K562 (cell line): Measurements from ENCODE around the gene AFF2. TPM values are rescaled to one million over a fixed set of nuclear protein-coding genes. Genes with fewer than 3 reads are reported as not detected.

ENCODE experiments used
- ATAC-seq: fragments of 200-7000 bp; cut with Tn5 transposase; 3 replicates; pipeline ENCODE4 v1.9.1; 2020; ENCODE audit warnings: moderate library complexity
- BruUV-seq: library from RNA; stranded (reverse); fragments of 400-500 nt; replicated peaks from 2 replicates; lab custom pipeline; 2021; lab: Mats Ljungman, UMichigan
- CTCF ChIA-PET: fragments of 300-600 bp; formaldehyde crosslinking; extraction: SDS; loops from one replicate; lab custom pipeline; 2021; ENCODE audit warnings: low intra/inter-chr PET ratio; lab: Yijun Ruan, JAX
- POLR2A ChIA-PET: fragments of 300-600, 350-650 bp; sonication (Branson Sonifier 250); formaldehyde crosslinking; extraction: SDS; loops from one replicate; lab custom pipeline; 2021; ENCODE audit warnings: antibody characterized with exemption, inconsistent platforms; lab: Yijun Ruan, JAX
- DNase-seq, 4 experiments: peaks; one replicate each; pipeline versions ENCODE4 v3.0.0 to v3.0.0-alpha.2; 2011 to 2018; ENCODE audit warnings: low spot score in 3 of 4, mixed read lengths in 3 of 4; ENCODE audit errors: extremely low read depth in 1 of 4
- FAIRE-seq: peaks from 2 replicates; lab custom pipeline; 2011; peaks lifted over from hg19 to GRCh38; lab: Jason Lieb, UNC
- H2AFZ ChIP-seq: 2 replicates; pipeline ENCODE4 v1.6.0; 2011; ENCODE audit warnings: low read depth, low read length, control low read depth, inconsistent platforms
- H3K27ac ChIP-seq: fragments of 200-600 bp; 3 replicates; pipeline ENCODE4 v1.8.0; 2011; ENCODE audit warnings: low read depth, mild to moderate bottlenecking, control low read depth, inconsistent platforms, low read length, moderate library complexity, mixed read lengths; ENCODE audit errors: extremely low read depth
- H3K27me3 ChIP-seq, 2 experiments: fragments of 300-600 bp in 1 of 2; 2 replicates in 1 of 2; 3 replicates in 1 of 2; pipeline versions ENCODE4 v1.6.0 to v1.8.0; 2011; ENCODE audit warnings: inconsistent platforms in 2 of 2, low read length in 2 of 2, mild to moderate bottlenecking in 1 of 2, mixed read lengths in 1 of 2, moderate library complexity in 1 of 2; ENCODE audit not compliant: control insufficient read depth in 2 of 2, insufficient read depth in 2 of 2
- H3K36me3 ChIP-seq: fragments of 300-600 bp; 3 replicates; pipeline ENCODE4 v1.8.0; 2011; ENCODE audit warnings: mild to moderate bottlenecking, low read length, inconsistent platforms; ENCODE audit not compliant: control insufficient read depth, insufficient read depth
- H3K4me1 ChIP-seq, 2 experiments: fragments of 200-600 bp in 1 of 2; replicated peaks in 1 of 2; 2 replicates in 1 of 2; 3 replicates in 1 of 2; pipeline versions ENCODE4 v1.5.1 to v1.8.0; 2011; ENCODE audit warnings: inconsistent platforms in 2 of 2, low read length in 2 of 2, mild to moderate bottlenecking in 1 of 2, mixed read lengths in 1 of 2, moderate library complexity in 1 of 2; ENCODE audit not compliant: control insufficient read depth in 2 of 2, insufficient read depth in 2 of 2
- H3K4me2 ChIP-seq: 2 replicates; pipeline ENCODE4 v1.6.1; 2011; ENCODE audit warnings: low read length, control low read depth, inconsistent platforms, mixed read lengths; ENCODE audit not compliant: insufficient read depth
- H3K4me3 ChIP-seq: fragments of 200-600 bp; sonication (generic), shearing (Covaris generic); 2 replicates; pipeline ENCODE4 v1.5.1; 2016; ENCODE audit warnings: control low read depth, inconsistent platforms
- H3K79me2 ChIP-seq: fragments of 200-600 bp; 3 replicates; pipeline ENCODE4 v1.8.0; 2011; ENCODE audit warnings: low read length, inconsistent platforms; ENCODE audit not compliant: control insufficient read depth, insufficient read depth
- H3K9ac ChIP-seq, 2 experiments: 2 replicates each; pipeline versions ENCODE4 v1.6.0 to v1.6.1; 2011; ENCODE audit warnings: low read depth in 2 of 2, low read length in 2 of 2, control low read depth in 1 of 2, inconsistent platforms in 1 of 2, mild to moderate bottlenecking in 1 of 2, mixed read lengths in 1 of 2; ENCODE audit not compliant: insufficient read depth in 1 of 2
- H3K9me1 ChIP-seq: one replicate; pipeline ENCODE4 v1.6.0; 2011; ENCODE audit warnings: inconsistent platforms, mild to moderate bottlenecking, low read length, moderate library complexity; ENCODE audit not compliant: control insufficient read depth, insufficient read depth
- H3K9me3 ChIP-seq: replicated peaks from 2 replicates; pipeline ENCODE4 v1.5.1; 2011; ENCODE audit warnings: low read depth, low read length, inconsistent platforms; ENCODE audit not compliant: control insufficient read depth, insufficient read depth
- H4K20me1 ChIP-seq: replicated peaks from 2 replicates; pipeline ENCODE4 v1.6.1; 2011; ENCODE audit warnings: low read length, inconsistent platforms, mixed read lengths; ENCODE audit not compliant: control insufficient read depth, insufficient read depth
- CREBBP ChIP-seq: IDR thresholded peaks from one replicate; pipeline ENCODE4 v1.6.1; 2012; ENCODE audit warnings: low read depth, mild to moderate bottlenecking, control low read depth, inconsistent platforms, low read length
- GABPB2 ChIP-seq: fragments of 250-450 bp; sonication (Bioruptor Pico); conservative IDR thresholded peaks from 2 replicates; pipeline ENCODE4 v1.5.1; 2021; ENCODE audit warnings: mild to moderate bottlenecking
- GTF2E2 ChIP-seq: fragments of 200-800 bp; sonication (Bioruptor generic); IDR thresholded peaks from 2 replicates; pipeline ENCODE4 v1.6.1; 2016; ENCODE audit warnings: missing genetic modification characterization, missing compliant biosample characterization
- PHF21A ChIP-seq: fragments of 450-650 bp; IDR thresholded peaks from 2 replicates; pipeline ENCODE4 v1.6.1; 2017; ENCODE audit warnings: low read depth, borderline replicate concordance
- POLR2A ChIP-seq: fragments of 450-650 bp; conservative IDR thresholded peaks from 2 replicates; pipeline ENCODE4 v1.6.1; 2016
- SIN3A ChIP-seq, 2 experiments: fragments of 150-350 bp in 1 of 2; IDR thresholded peaks; 2 replicates each; pipeline ENCODE4 v1.6.1; 2011 to 2016; ENCODE audit warnings: borderline replicate concordance in 2 of 2, low read depth in 2 of 2, low read length in 2 of 2, mild to moderate bottlenecking in 2 of 2, moderate library complexity in 2 of 2; ENCODE audit not compliant: control insufficient read depth in 1 of 2
- STAT5B ChIP-seq: fragments of 250-450 bp; sonication (Bioruptor Pico); IDR thresholded peaks from 2 replicates; pipeline ENCODE4 v1.8.0; 2021; ENCODE audit warnings: mild to moderate bottlenecking, inconsistent platforms
- ZNF436 ChIP-seq: fragments of 250-450, 450-650 bp; sonication (Bioruptor Pico); formaldehyde crosslinking; IDR thresholded peaks from 2 replicates; pipeline ENCODE4 v1.7.0; 2020; ENCODE audit warnings: mild to moderate bottlenecking
- ZNF445 ChIP-seq: fragments of 250-450 bp; sonication (Bioruptor Pico); IDR thresholded peaks from 2 replicates; pipeline ENCODE4 v1.4.0; 2020; ENCODE audit warnings: low read depth, mild to moderate bottlenecking, moderate library complexity
- ZNF707 ChIP-seq: fragments of 250-450 bp; sonication (Bioruptor Pico); conservative IDR thresholded peaks from 2 replicates; pipeline ENCODE4 v1.8.0; 2022; ENCODE audit warnings: inconsistent platforms, mild to moderate bottlenecking, moderate library complexity
- ZSCAN32 ChIP-seq: fragments of 450-650 bp; formaldehyde crosslinking; IDR thresholded peaks from 2 replicates; pipeline ENCODE4 v1.4.0; 2020; ENCODE audit warnings: mild to moderate bottlenecking, moderate library complexity
- WGBS: fragments of 100-300 bp; shearing (Covaris generic); methylation state at CpG from one replicate; pipeline ENCODE4 v1.1.6; 2016; ENCODE audit warnings: low coverage, mixed read lengths; ENCODE audit not compliant: insufficient coverage; ENCODE audit errors: missing lambda C conversion rate; 5-methylcytosine and 5-hydroxymethylcytosine counted together
- in situ Hi-C: fragments of 300-500 bp; cut with MboI; formaldehyde crosslinking; loops from 4 replicates; pipeline ENCODE4 v1.15.0; 2018; ENCODE audit warnings: inconsistent platforms, mixed read lengths
- intact Hi-C: fragments of 100-400 bp; cut with micrococcal nuclease; formaldehyde crosslinking; loops from 2 replicates; pipeline ENCODE4 v1.14.2; 2022
- polyA plus RNA-seq, 8 experiments: library from polyadenylated mRNA; depleted of rRNA in 4 of 8; stranded (reverse) in 5 of 8; unstranded in 3 of 8; fragments of >200 nt; fragmentation: Nextera tagmentation in 2 of 8; fragmentation: Illumina TruSeq in 1 of 8; extraction: Ambion mirVana in 2 of 8; extraction: Trizol in 1 of 8; gene quantifications; 2 replicates each; pipeline versions ENCODE4 v1.2.1 to v1.2.3, GENCODE V29; 2011 to 2014; ENCODE audit warnings: inconsistent platforms in 1 of 8, missing spikeins in 1 of 8
- total RNA-seq, 7 experiments: library from RNA; depleted of rRNA in 6 of 7; stranded (reverse); fragments of >200 nt in 6 of 7; fragmentation: Illumina TruSeq in 2 of 7; extraction: Trizol in 2 of 7; gene quantifications; 2 replicates each; pipeline versions ENCODE4 v1.2.1 to v1.2.3, GENCODE V29; 2011 to 2021; ENCODE audit warnings: low replicate concordance in 1 of 7
- TF ChIP-seq, protein P1 (sequence below): fragments of 250-450 bp; sonication (Bioruptor Pico); IDR thresholded peaks from 2 replicates; pipeline ENCODE4 v1.4.0; 2020; ENCODE audit warnings: mild to moderate bottlenecking, moderate library complexity
- TF ChIP-seq, protein P2 (sequence below): sonication (generic); formaldehyde crosslinking; IDR thresholded peaks from 2 replicates; pipeline ENCODE4 v1.8.0; 2022; ENCODE audit warnings: mild to moderate bottlenecking, missing genetic modification reagents
- TF ChIP-seq, protein P3 (sequence below): fragments of 450-650 bp; IDR thresholded peaks from 2 replicates; pipeline ENCODE4 v1.6.1; 2017; ENCODE audit warnings: antibody characterized with exemption

The AFF2 gene
- total and polyA plus RNA-seq, 9 of the 15 experiments (the other 6 are each of a cell fraction or from before 2014, with no cell fraction given): 0.01 to 0.20 (median 0.07) TPM

DNA sequence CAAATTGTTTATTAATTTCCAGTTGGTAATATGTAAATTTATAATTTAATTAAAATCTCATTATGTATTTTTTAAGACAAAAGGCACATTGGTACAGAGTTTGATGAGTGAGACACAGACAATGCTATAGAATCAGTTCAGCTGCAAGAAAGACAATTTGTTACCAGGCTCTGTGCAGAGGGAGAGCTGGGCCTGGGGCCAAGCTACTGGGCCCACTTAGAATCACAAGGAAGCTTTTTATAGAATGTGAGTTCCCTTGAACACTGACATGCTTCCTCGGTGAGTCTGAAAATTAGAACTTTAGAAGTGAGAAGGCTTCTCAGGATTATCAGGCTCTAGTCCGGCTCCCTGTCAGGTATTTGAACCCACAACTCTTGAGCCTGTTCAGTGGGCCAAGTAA lies 129.0 kb downstream of the AFF2 start:
- H3K79me2 ChIP-seq: no peaks in the 10 kb centered on the region
- H3K4me2 ChIP-seq: no peak overlapping the region
- no peaks in the 10 kb centered on the region for H3K9me1 ChIP-seq
- in situ Hi-C loops: no loop called here
- H3K9ac ChIP-seq: no peak overlapping the region
- no peaks in the 10 kb centered on the region for H3K36me3 ChIP-seq
- intact Hi-C loops: no loop called here
- ATAC-seq (no peak), DNase-seq (no peak), FAIRE-seq (no peak)
- H2AFZ ChIP-seq: no peak overlapping the region
- TF ChIP-seq GTF2E2 (tag) (no peak), PHF21A (no peak), GABPB2 (no peak), ZNF707 (no peak), POLR2A (no peak), SIN3A (IDR thresholded peaks at IDR 0.05; ENCODE audit: borderline replicate concordance in 2 of 2, control insufficient read depth in 1 of 2, low read depth in 2 of 2, low read length in 2 of 2) (no peak), ZSCAN32 (CRISPR knock-in tag) (no peak), CREBBP (no peak), ZNF436 (CRISPR knock-in tag) (no peak), ZNF445 (CRISPR knock-in tag) (no peak), STAT5B (CRISPR knock-in tag) (no peak)
- TF ChIP-seq, protein P1, sequence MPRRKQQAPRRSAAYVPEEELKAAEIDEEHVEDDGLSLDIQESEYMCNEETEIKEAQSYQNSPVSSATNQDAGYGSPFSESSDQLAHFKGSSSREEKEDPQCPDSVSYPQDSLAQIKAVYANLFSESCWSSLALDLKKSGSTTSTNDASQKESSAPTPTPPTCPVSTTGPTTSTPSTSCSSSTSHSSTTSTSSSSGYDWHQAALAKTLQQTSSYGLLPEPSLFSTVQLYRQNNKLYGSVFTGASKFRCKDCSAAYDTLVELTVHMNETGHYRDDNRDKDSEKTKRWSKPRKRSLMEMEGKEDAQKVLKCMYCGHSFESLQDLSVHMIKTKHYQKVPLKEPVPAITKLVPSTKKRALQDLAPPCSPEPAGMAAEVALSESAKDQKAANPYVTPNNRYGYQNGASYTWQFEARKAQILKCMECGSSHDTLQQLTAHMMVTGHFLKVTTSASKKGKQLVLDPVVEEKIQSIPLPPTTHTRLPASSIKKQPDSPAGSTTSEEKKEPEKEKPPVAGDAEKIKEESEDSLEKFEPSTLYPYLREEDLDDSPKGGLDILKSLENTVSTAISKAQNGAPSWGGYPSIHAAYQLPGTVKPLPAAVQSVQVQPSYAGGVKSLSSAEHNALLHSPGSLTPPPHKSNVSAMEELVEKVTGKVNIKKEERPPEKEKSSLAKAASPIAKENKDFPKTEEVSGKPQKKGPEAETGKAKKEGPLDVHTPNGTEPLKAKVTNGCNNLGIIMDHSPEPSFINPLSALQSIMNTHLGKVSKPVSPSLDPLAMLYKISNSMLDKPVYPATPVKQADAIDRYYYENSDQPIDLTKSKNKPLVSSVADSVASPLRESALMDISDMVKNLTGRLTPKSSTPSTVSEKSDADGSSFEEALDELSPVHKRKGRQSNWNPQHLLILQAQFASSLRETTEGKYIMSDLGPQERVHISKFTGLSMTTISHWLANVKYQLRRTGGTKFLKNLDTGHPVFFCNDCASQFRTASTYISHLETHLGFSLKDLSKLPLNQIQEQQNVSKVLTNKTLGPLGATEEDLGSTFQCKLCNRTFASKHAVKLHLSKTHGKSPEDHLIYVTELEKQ (CRISPR knock-in tag): no peak
- TF ChIP-seq, protein P2, sequence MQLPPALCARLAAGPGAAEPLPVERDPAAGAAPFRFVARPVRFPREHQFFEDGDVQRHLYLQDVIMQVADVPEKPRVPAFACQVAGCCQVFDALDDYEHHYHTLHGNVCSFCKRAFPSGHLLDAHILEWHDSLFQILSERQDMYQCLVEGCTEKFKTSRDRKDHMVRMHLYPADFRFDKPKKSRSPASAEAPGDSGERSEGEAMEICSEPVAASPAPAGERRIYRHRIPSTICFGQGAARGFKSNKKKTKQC (CRISPR knock-in tag): no peak
- TF ChIP-seq, protein P3, sequence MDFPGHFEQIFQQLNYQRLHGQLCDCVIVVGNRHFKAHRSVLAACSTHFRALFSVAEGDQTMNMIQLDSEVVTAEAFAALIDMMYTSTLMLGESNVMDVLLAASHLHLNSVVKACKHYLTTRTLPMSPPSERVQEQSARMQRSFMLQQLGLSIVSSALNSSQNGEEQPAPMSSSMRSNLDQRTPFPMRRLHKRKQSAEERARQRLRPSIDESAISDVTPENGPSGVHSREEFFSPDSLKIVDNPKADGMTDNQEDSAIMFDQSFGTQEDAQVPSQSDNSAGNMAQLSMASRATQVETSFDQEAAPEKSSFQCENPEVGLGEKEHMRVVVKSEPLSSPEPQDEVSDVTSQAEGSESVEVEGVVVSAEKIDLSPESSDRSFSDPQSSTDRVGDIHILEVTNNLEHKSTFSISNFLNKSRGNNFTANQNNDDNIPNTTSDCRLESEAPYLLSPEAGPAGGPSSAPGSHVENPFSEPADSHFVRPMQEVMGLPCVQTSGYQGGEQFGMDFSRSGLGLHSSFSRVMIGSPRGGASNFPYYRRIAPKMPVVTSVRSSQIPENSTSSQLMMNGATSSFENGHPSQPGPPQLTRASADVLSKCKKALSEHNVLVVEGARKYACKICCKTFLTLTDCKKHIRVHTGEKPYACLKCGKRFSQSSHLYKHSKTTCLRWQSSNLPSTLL: no peak
- no peaks in the 10 kb centered on the region for H3K9me3 ChIP-seq
- no peaks in the 10 kb centered on the region for H3K27me3 ChIP-seq
- 34% methylated on average over 2 of the region's 2 CpGs for WGBS
- ChIA-PET CTCF (no interaction called here), POLR2A (no interaction called here)
- BruUV-seq: no TSS peak
- H4K20me1 ChIP-seq: no peaks in the 10 kb centered on the region
- H3K4me1 ChIP-seq: no peaks in the 10 kb centered on the region
- no peak overlapping the region for H3K27ac ChIP-seq
- H3K4me3 ChIP-seq: no peak overlapping the region
